H1 (cell line): ENCODE data around the gene ZNF408. TPM values are rescaled to one million over a fixed set of nuclear protein-coding genes. Genes with fewer than 3 reads are reported as not detected.

Experiments used
- CTCF ChIA-PET: fragments of 300-600 bp; sonication (Branson Sonifier 250); formaldehyde crosslinking; loops from one replicate; lab custom pipeline; 2021; ENCODE audit not compliant: partially characterized antibody; lab: Charles Lee
- POLR2A ChIA-PET: fragments of 300-600 bp; sonication (Branson Sonifier 250); formaldehyde crosslinking; loops from one replicate; lab custom pipeline; 2021; ENCODE audit warnings: inconsistent platforms; ENCODE audit not compliant: partially characterized antibody; lab: Charles Lee
- DNase-seq, 2 experiments: peaks; one replicate each; pipeline versions ENCODE4 v3.0.0 to v3.0.0-alpha.2; 2010 to 2022; ENCODE audit warnings: low spot score in 2 of 2, low read depth in 1 of 2, mixed read lengths in 1 of 2
- FAIRE-seq: peaks from 2 replicates; lab custom pipeline; 2011; peaks lifted over from hg19 to GRCh38; lab: Jason Lieb, UNC
- H2AFZ ChIP-seq: 2 replicates; pipeline ENCODE4 v1.8.1; 2012; ENCODE audit warnings: low read length, inconsistent platforms
- H2AK5ac ChIP-seq: 2 replicates; pipeline ENCODE4 v1.6.1; 2013; ENCODE audit warnings: low read depth, low read length
- H2BK120ac ChIP-seq: replicated peaks from 2 replicates; pipeline ENCODE3; 2013; ENCODE audit warnings: low read depth, low read length, inconsistent platforms
- H2BK12ac ChIP-seq: 2 replicates; pipeline ENCODE4 v1.6.1; 2013; ENCODE audit warnings: low read depth, low read length
- H2BK15ac ChIP-seq: 2 replicates; pipeline ENCODE4 v1.6.1; 2013; ENCODE audit warnings: low read length
- H2BK20ac ChIP-seq: 2 replicates; pipeline ENCODE4 v1.6.1; 2013; ENCODE audit warnings: low read length
- H2BK5ac ChIP-seq: 2 replicates; pipeline ENCODE4 v1.6.1; 2013; ENCODE audit warnings: low read depth, low read length
- H3K14ac ChIP-seq: 2 replicates; pipeline ENCODE4 v1.6.1; 2013; ENCODE audit warnings: inconsistent platforms; ENCODE audit not compliant: insufficient read length
- H3K18ac ChIP-seq: 2 replicates; pipeline ENCODE4 v1.6.1; 2013; ENCODE audit warnings: low read length; ENCODE audit errors: extremely low read depth
- H3K23ac ChIP-seq: 2 replicates; pipeline ENCODE4 v1.6.1; 2013; ENCODE audit warnings: inconsistent platforms; ENCODE audit not compliant: insufficient read length
- H3K23me2 ChIP-seq: 2 replicates; pipeline ENCODE4 v1.6.1; 2013; ENCODE audit warnings: low read depth, low read length
- H3K27ac ChIP-seq: 2 replicates; pipeline ENCODE4 v1.6.1; 2011; ENCODE audit warnings: low read depth, low read length, inconsistent platforms
- H3K27me3 ChIP-seq, 4 experiments: replicated peaks in 1 of 4; 1 replicate in 1 of 4; 2 replicates in 3 of 4; pipeline versions ENCODE4 v1.6.1 to v1.8.1; 2011 to 2013; ENCODE audit warnings: low read length in 3 of 4, mild to moderate bottlenecking in 3 of 4, inconsistent platforms in 2 of 4, mixed read lengths in 2 of 4, moderate library complexity in 1 of 4; ENCODE audit not compliant: control insufficient read depth in 3 of 4, insufficient read depth in 3 of 4; ENCODE audit errors: extremely low read depth in 1 of 4
- H3K36me3 ChIP-seq, 4 experiments: 2 replicates each; pipeline versions ENCODE4 v1.6.1 to v1.8.1; 2011 to 2013; ENCODE audit warnings: mild to moderate bottlenecking in 4 of 4, low read length in 3 of 4, moderate library complexity in 2 of 4, control low read depth in 1 of 4, inconsistent platforms in 1 of 4; ENCODE audit not compliant: insufficient read depth in 4 of 4, control insufficient read depth in 2 of 4
- H3K4ac ChIP-seq: replicated peaks from 2 replicates; pipeline ENCODE3; 2013; ENCODE audit warnings: low read length, low read depth, mixed read lengths, inconsistent platforms; ENCODE audit not compliant: insufficient read length
- H3K4me1 ChIP-seq, 4 experiments: replicated peaks in 1 of 4; 1 replicate in 1 of 4; 2 replicates in 3 of 4; pipeline versions ENCODE4 v1.6.1 to v1.8.1; 2011 to 2013; ENCODE audit warnings: low read length in 3 of 4, inconsistent platforms in 2 of 4, mixed read lengths in 1 of 4; ENCODE audit not compliant: insufficient read depth in 4 of 4, control insufficient read depth in 3 of 4
- H3K4me2 ChIP-seq, 2 experiments: 2 replicates each; pipeline versions ENCODE4 v1.6.1 to v1.8.1; 2011 to 2013; ENCODE audit warnings: low read depth in 2 of 2, low read length in 2 of 2, control low read depth in 1 of 2, inconsistent platforms in 1 of 2, mild to moderate bottlenecking in 1 of 2; ENCODE audit not compliant: insufficient read depth in 1 of 2
- H3K4me3 ChIP-seq, 4 experiments: fragments of 200-600, 300-600 bp in 1 of 4; sonication (generic), shearing (Covaris generic), sonication (Bioruptor Twin) in 1 of 4; 2 replicates each; pipeline versions ENCODE4 v1.5.1 to v1.8.1; 2011 to 2016; ENCODE audit warnings: low read length in 4 of 4, low read depth in 3 of 4, control low read depth in 2 of 4, inconsistent platforms in 2 of 4, mild to moderate bottlenecking in 2 of 4, mixed read lengths in 1 of 4, moderate library complexity in 1 of 4; ENCODE audit not compliant: insufficient read depth in 2 of 4; ENCODE audit errors: extremely low read depth in 1 of 4
- H3K56ac ChIP-seq: replicated peaks from 2 replicates; pipeline ENCODE3; 2013; ENCODE audit warnings: low read depth, mild to moderate bottlenecking, mixed read lengths, low read length, inconsistent platforms; ENCODE audit not compliant: insufficient read length
- H3K79me1 ChIP-seq: 2 replicates; pipeline ENCODE4 v1.6.1; 2013; ENCODE audit warnings: low read depth, low read length, control low read depth
- H3K79me2 ChIP-seq, 2 experiments: 2 replicates each; pipeline versions ENCODE4 v1.6.1 to v1.8.1; 2012 to 2013; ENCODE audit warnings: low read length in 2 of 2, mild to moderate bottlenecking in 2 of 2, inconsistent platforms in 1 of 2; ENCODE audit not compliant: insufficient read depth in 2 of 2, control insufficient read depth in 1 of 2
- H3K9ac ChIP-seq, 4 experiments: replicated peaks in 1 of 4; 1 replicate in 1 of 4; 2 replicates in 3 of 4; pipeline versions ENCODE4 v1.6.1 to v1.8.1; 2011 to 2013; ENCODE audit warnings: low read depth in 3 of 4, low read length in 3 of 4, control low read depth in 2 of 4, mild to moderate bottlenecking in 2 of 4, moderate library complexity in 2 of 4, inconsistent platforms in 1 of 4; ENCODE audit errors: extremely low read depth in 1 of 4
- H3K9me3 ChIP-seq, 2 experiments: 2 replicates each; pipeline versions ENCODE4 v1.6.1 to v1.8.1; 2012 to 2013; ENCODE audit warnings: mild to moderate bottlenecking in 2 of 2, moderate library complexity in 2 of 2, control low read depth in 1 of 2, inconsistent platforms in 1 of 2, low read depth in 1 of 2, low read length in 1 of 2, mixed read lengths in 1 of 2; ENCODE audit not compliant: insufficient read depth in 2 of 2
- H4K20me1 ChIP-seq, 2 experiments: replicated peaks in 1 of 2; 2 replicates each; pipeline versions ENCODE3 to v1.8.1; 2011 to 2013; ENCODE audit warnings: inconsistent platforms in 2 of 2, low read length in 2 of 2, mild to moderate bottlenecking in 1 of 2; ENCODE audit not compliant: insufficient read depth in 2 of 2, control insufficient read depth in 1 of 2
- H4K5ac ChIP-seq: 2 replicates; pipeline ENCODE4 v1.6.1; 2013; ENCODE audit warnings: low read length, low read depth, mixed read lengths, inconsistent platforms; ENCODE audit not compliant: insufficient read length
- H4K8ac ChIP-seq: 2 replicates; pipeline ENCODE4 v1.8.0; 2013; ENCODE audit warnings: mild to moderate bottlenecking, moderate library complexity, low read length, inconsistent platforms; ENCODE audit not compliant: insufficient read depth; ENCODE audit errors: extremely low read depth
- H4K91ac ChIP-seq: replicated peaks from 2 replicates; pipeline ENCODE3; 2013; ENCODE audit warnings: low read length, mixed read lengths, inconsistent platforms; ENCODE audit not compliant: insufficient read length
- ATF3 ChIP-seq: IDR thresholded peaks from 2 replicates; pipeline ENCODE4 v1.6.1; 2011; ENCODE audit warnings: low read depth, mild to moderate bottlenecking, low read length; ENCODE audit not compliant: insufficient read depth
- BRCA1 ChIP-seq: IDR thresholded peaks from 2 replicates; pipeline ENCODE4 v1.6.1; 2012; ENCODE audit warnings: low read depth, low read length, improper control_type of control experiment
- HDAC6 ChIP-seq: IDR thresholded peaks from one replicate; pipeline ENCODE4 v1.7.1; 2012; ENCODE audit warnings: low read depth, mild to moderate bottlenecking, inconsistent platforms, low read length, moderate library complexity
- KDM1A ChIP-seq: fragments of 200-600, 300-600 bp; sonication (generic); IDR thresholded peaks from 2 replicates; pipeline ENCODE4 v1.7.1; 2016; ENCODE audit warnings: mild to moderate bottlenecking, low read length, borderline replicate concordance
- RNF2 ChIP-seq: fragments of 200-900, 300-1000 bp; sonication (generic); IDR thresholded peaks from 2 replicates; pipeline ENCODE4 v1.7.1; 2016; ENCODE audit warnings: borderline replicate concordance, low read depth, mild to moderate bottlenecking, antibody characterized with exemption, low read length; ENCODE audit not compliant: poor library complexity, severe bottlenecking; ENCODE audit errors: missing control alignments
- SUZ12 ChIP-seq: fragments of 200-600 bp; sonication (generic); IDR thresholded peaks from 2 replicates; pipeline ENCODE4 v1.6.1; 2012; ENCODE audit warnings: mild to moderate bottlenecking, inconsistent platforms, low read length, moderate library complexity, mixed read lengths
- YY1 ChIP-seq: IDR thresholded peaks from 2 replicates; pipeline ENCODE4 v1.6.1; 2011; ENCODE audit warnings: low read depth, mild to moderate bottlenecking, low read length
- WGBS, 2 experiments: shearing (Covaris generic) in 1 of 2; methylation state at CpG; one replicate each; pipeline versions ENCODE4 v1.1.6 to v1.1.7; 2013 to 2015; ENCODE audit warnings: low lambda C conversion rate in 2 of 2, mixed read lengths in 2 of 2, inconsistent platforms in 1 of 2, low coverage in 1 of 2, missing lambda C conversion rate in 1 of 2; ENCODE audit not compliant: insufficient replicate concordance in 2 of 2, insufficient coverage in 1 of 2, insufficient read length in 1 of 2; ENCODE audit errors: extremely low coverage in 1 of 2, missing lambda C conversion rate in 1 of 2; 5-methylcytosine and 5-hydroxymethylcytosine counted together
- polyA plus RNA-seq, 7 experiments: library from polyadenylated mRNA; depleted of rRNA in 3 of 7; stranded (reverse) in 5 of 7; unstranded in 2 of 7; fragments of >200 nt in 5 of 7; fragments of 200-250 nt in 2 of 7; gene quantifications; 1 replicate in 5 of 7; 2 replicates in 1 of 7; 4 replicates in 1 of 7; pipeline versions ENCODE4 v1.2.1 to v1.2.3, GENCODE V29; 2011 to 2013; ENCODE audit warnings: missing spikeins in 2 of 7, mixed read lengths in 2 of 7
- total RNA-seq: library from RNA; stranded (reverse); fragmentation: NEBNext Ultra II Directional; extraction: Animal tissue kit (Norgen Biotek cat#: 25700); gene quantifications from 2 replicates; pipeline ENCODE4 v1.2.1, GENCODE V29; 2021
- TF ChIP-seq, protein P1 (sequence below), 3 experiments: IDR thresholded peaks; 1 replicate in 2 of 3; 2 replicates in 1 of 3; pipeline versions ENCODE4 v1.5.1 to v1.6.1; 2011; ENCODE audit warnings: low read length in 3 of 3, mild to moderate bottlenecking in 3 of 3, inconsistent platforms in 2 of 3, low read depth in 1 of 3, moderate library complexity in 1 of 3; ENCODE audit not compliant: insufficient read depth in 1 of 3; ENCODE audit errors: control extremely low read depth in 1 of 3

ZNF408 gene
- total and polyA plus RNA-seq, 2 of the 8 experiments (the other 6 are each of a cell fraction or from before 2014, with no cell fraction given): 10.7 to 11.0 TPM

- no peak overlapping the region for H2BK12ac ChIP-seq
- H3K4me2 ChIP-seq: no peak overlapping the region
- H4K5ac ChIP-seq: no peak overlapping the region
- no peaks in the 10 kb centered on the region for H3K79me2 ChIP-seq
- H3K27me3 ChIP-seq: no peaks in the 10 kb centered on the region
- WGBS, 2 experiments: 91% methylated on average over 11 of the region's 11 CpGs; no CpG with 5 or more reads in 1 of the 2 experiments
- no peak overlapping the region for H3K23ac ChIP-seq
- H2AFZ ChIP-seq: no peak overlapping the region
- H4K8ac ChIP-seq: peak overlapping the region; percentile 28
- H3K4ac ChIP-seq: no peak overlapping the region
- H2BK5ac ChIP-seq: no peak overlapping the region
- H3K23me2 ChIP-seq: no peaks in the 10 kb centered on the region
- H3K79me1 ChIP-seq: no peaks in the 10 kb centered on the region
- H3K27ac ChIP-seq: no peak overlapping the region
- no peaks in the 10 kb centered on the region for H4K20me1 ChIP-seq
- H2BK20ac ChIP-seq: no peak overlapping the region
- FAIRE-seq (no peak), DNase-seq (peak in 1 of 2 experiments; percentile 46)
- H4K91ac ChIP-seq: no peak overlapping the region
- POLR2A ChIA-PET: interaction anchor here (0.6 to 1.5 kb wide), 5 partner anchors 15 to 126 kb away, joined by 3 to 6 read pairs (median 3); partner anchors contain the start of genes ARHGAP1 and ZNF408
- no peak overlapping the region for H3K56ac ChIP-seq
- H3K18ac ChIP-seq: no peak overlapping the region
- no peak overlapping the region for H3K4me3 ChIP-seq
- H3K9ac ChIP-seq: no peak overlapping the region
- no peak overlapping the region for H2BK15ac ChIP-seq
- no peak overlapping the region for H2AK5ac ChIP-seq
- H2BK120ac ChIP-seq: no peak overlapping the region
- 0 out of 7 replicates have a peak, but pooled peaks cover 0 to 2% (median 0%) of the 10 kb centered on the region in 4 experiments for H3K4me1 ChIP-seq
- H3K14ac ChIP-seq: no peak overlapping the region
- H3K36me3 ChIP-seq: no peaks in the 10 kb centered on the region
- CTCF ChIA-PET: interaction anchor here (0.7 to 0.9 kb wide), 2 partner anchors 39 to 435 kb away, joined by 3 read pairs; no protein-coding TSS in a partner anchor
- H3K9me3 ChIP-seq: no peaks in the 10 kb centered on the region
- TF ChIP-seq BRCA1 (no peak), HDAC6 (no peak), ATF3 (no peak), RNF2 (no peak), KDM1A (no peak), SUZ12 (no peak), YY1 (no peak)
- TF ChIP-seq, protein P1, sequence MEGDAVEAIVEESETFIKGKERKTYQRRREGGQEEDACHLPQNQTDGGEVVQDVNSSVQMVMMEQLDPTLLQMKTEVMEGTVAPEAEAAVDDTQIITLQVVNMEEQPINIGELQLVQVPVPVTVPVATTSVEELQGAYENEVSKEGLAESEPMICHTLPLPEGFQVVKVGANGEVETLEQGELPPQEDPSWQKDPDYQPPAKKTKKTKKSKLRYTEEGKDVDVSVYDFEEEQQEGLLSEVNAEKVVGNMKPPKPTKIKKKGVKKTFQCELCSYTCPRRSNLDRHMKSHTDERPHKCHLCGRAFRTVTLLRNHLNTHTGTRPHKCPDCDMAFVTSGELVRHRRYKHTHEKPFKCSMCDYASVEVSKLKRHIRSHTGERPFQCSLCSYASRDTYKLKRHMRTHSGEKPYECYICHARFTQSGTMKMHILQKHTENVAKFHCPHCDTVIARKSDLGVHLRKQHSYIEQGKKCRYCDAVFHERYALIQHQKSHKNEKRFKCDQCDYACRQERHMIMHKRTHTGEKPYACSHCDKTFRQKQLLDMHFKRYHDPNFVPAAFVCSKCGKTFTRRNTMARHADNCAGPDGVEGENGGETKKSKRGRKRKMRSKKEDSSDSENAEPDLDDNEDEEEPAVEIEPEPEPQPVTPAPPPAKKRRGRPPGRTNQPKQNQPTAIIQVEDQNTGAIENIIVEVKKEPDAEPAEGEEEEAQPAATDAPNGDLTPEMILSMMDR (IDR thresholded peaks at IDR 0.05; ENCODE audit: control extremely low read depth in 1 of 3, insufficient read depth in 1 of 3, low read depth in 1 of 3, low read length in 3 of 3): no peak
Observed at GRCh38 chr11:46718155-46719019, 17.6 kb downstream of the ZNF408 start.
